ENCODE results near the gene PAX2.

DNA sequence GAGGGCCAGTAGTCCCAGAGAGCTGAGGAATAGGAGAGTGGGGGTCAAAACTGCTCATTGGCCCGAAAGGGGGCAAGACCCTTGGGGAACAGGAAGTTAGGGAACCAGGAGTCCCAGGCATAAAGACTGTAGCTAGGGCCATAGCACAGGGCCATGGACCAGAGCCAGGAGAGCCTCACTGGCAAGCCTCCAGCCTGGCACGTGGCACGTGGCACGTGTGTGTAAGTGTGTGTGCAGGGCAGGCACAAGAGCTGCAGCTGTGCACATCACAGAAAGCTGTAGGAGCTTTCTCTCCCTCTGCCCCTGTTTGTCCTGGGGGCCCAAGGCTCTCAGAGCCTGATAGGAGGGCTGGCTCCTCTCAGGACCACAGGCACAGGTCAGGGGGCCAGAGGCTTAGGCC lies 119.6 kb downstream of the PAX2 start:
- TF ChIP-seq, protein P1, sequence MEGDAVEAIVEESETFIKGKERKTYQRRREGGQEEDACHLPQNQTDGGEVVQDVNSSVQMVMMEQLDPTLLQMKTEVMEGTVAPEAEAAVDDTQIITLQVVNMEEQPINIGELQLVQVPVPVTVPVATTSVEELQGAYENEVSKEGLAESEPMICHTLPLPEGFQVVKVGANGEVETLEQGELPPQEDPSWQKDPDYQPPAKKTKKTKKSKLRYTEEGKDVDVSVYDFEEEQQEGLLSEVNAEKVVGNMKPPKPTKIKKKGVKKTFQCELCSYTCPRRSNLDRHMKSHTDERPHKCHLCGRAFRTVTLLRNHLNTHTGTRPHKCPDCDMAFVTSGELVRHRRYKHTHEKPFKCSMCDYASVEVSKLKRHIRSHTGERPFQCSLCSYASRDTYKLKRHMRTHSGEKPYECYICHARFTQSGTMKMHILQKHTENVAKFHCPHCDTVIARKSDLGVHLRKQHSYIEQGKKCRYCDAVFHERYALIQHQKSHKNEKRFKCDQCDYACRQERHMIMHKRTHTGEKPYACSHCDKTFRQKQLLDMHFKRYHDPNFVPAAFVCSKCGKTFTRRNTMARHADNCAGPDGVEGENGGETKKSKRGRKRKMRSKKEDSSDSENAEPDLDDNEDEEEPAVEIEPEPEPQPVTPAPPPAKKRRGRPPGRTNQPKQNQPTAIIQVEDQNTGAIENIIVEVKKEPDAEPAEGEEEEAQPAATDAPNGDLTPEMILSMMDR (IDR thresholded peaks at IDR 0.05) = no peak
- no peak for TF ChIP-seq POLR2A (IDR thresholded peaks at IDR 0.05)

All from adrenal gland (tissue), 5 donors.